GM20431 (cell line): ENCODE results near the gene ERMP1.

Source experiments
- in situ Hi-C: fragments of 300-500 bp; cut with MseI, MboI; formaldehyde crosslinking; loops from one replicate; pipeline ENCODE4 v1.15.0; 2020; ENCODE audit warnings: low sequenced_read_pairs; ENCODE audit not compliant: unreplicated experiment

ERMP1 gene

DNA sequence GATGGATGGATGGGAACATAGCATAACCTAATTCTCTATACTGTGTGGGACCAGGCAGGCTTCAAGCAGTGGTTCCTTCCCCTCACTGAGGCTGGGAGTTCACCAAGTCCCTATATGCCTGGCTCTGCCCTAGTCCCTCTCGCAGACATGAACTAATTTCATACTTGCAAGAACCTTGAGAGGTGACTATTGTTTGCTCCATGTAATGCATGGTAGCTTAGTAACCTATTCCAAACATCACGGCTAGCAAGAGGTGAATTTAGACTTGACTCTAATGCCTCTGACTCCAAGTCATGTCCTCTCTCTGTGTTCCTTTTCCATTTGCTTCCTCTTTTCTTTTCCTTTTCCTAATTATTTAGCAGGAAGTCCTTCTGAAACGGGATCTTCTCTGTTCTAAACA, 25.9 kb upstream of the ERMP1 start:
- in situ Hi-C loops, result no loop called here

DNA sequence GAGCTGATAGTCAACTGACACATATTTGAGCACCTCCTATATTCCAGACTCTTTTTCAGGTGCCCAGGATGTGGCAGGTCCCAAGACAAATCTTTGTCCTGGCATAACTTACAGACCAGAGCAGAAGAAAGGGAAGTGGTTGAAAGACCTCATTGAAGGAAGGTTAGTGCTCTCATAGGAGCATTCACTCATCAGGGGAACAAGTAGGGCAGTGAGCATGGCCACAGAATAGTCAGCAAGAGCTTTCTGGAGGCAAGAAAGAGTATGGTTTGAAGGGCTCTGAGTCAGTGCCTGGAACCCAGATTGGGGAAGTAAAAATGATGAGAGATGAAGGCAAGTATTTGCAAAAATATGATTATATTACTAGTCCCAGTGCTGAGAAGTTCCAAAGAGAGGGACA, 25.0 kb upstream of the ERMP1 start:
- in situ Hi-C loops, result no loop called here

- in situ Hi-C loops, result no loop called here
These were observed 21.3 kb upstream of the ERMP1 start for GRCh38 chr9:5854063-5854790.

DNA sequence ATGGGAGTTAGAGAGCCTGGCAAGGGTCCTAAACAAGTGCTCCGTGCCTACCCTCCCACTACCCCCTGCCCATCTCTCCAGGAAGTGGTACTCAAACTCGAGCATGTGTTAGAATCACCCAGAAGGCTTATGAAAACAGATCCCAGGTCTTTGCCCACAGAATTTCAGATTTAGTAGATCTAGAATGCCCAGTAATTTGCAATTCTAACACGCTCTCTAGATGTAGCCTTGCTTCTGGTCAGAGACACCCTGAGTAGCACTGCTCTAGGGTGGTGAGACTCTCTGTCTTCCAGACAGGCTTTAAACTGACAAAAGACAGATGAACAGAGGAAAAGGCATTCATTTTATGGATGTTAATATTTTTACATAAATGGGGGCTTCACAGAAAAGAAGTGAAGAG, 20.7 kb upstream of the ERMP1 start:
- in situ Hi-C loops, result no loop called here

- in situ Hi-C loops, result no loop called here
These were observed 20.1 kb upstream of the ERMP1 start for GRCh38 chr9:5852987-5853386.

GRCh38 chr9:5851445-5851844, 18.5 kb upstream of the ERMP1 start:
- in situ Hi-C loops, result no loop called here

DNA sequence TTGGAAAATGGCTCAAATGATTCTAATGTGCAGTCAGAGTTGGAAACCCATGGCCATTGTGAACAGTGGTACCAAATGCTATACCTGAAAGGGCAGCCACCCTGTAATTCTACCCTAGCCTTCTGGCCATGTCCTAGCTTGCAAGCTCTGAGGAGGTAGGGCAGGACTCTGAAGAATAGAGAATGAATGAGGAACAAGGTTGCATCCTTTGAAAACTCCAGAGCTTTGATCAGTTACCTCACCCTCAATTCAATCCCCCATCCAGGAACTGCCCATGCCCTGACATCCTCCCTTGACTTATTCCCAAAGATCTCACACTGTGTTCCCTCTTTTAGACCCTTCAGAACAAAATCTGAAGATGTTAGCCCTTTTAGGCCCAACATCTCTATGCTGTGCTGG, 17.8 kb upstream of the ERMP1 start:
- in situ Hi-C loops, result no loop called here

DNA sequence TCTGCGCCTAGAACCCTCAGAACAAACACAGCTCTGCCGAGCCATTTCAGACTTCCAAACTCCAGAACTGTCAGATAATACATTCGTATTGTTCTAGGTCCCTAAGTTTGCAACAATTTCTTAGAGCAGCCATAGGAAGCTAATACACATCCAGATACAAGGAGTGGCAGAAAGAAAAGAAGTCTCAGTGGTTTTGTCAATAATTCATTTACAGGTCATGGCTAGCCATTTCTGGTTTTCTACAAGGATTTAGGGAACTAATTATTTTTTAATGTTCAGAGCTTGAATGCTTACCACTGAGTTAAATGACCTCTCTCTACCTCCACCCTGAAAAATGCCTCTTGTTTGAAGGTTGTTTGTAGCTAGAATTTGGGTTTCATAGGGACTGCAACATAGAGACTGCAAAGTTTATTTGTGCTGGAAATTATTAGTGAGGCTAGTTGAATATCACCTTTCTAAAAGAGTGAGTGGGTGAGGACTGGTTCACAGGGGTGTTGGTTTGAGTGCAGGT, 15.5 kb upstream of the ERMP1 start:
- in situ Hi-C loops, result no loop called here

GRCh38 chr9:5846501-5846921, 13.6 kb upstream of the ERMP1 start:
- in situ Hi-C loops, result no loop called here

- in situ Hi-C loops, result no loop called here
These were observed 13.2 kb upstream of the ERMP1 start for GRCh38 chr9:5846096-5846495.

GRCh38 chr9:5845157-5845531, 12.2 kb upstream of the ERMP1 start:
- in situ Hi-C loops, result no loop called here

- in situ Hi-C loops, result no loop called here
These were observed 11.0 kb upstream of the ERMP1 start for GRCh38 chr9:5843794-5844471.

DNA sequence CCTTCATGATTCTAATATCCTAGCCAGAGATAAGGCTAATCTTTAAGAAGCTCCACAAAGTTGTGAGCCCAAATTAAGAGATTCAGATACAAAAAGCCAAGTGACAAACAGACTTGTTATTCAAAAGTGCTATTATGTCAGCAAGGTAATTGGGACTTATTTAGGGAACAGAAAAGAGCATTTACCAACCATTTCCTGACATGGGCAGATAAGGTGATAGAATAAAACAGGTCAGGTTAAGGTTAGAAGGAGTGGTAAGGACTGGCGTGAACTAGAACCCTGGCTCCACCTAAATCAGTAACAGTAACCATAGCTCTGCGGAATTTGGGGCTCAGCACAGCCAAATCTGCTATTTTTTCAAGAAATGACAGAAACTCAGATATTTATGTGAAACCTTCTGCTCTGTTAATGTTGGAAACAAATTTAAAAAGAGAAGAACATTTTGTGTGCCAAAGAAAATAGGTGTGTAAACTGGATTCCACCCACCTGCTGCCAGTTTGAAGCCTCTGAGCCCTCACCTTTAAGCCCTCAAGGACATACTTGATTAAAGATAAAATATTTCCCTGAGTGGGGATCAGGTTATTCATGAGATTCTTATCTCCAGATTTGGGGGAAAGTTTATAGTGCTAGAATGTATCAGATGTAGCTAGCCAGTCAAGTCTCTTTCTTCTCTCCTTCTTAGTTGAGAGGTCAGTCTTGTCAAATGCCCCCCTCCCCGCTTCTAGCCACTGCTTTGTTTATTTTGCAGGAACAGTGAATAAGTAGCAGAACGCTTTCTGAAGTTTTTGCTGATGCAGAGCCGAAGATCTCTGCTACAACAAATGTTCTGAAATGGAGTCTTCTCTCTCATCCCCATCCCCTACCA, 10.2 kb upstream of the ERMP1 start:
- in situ Hi-C loops, result no loop called here

DNA sequence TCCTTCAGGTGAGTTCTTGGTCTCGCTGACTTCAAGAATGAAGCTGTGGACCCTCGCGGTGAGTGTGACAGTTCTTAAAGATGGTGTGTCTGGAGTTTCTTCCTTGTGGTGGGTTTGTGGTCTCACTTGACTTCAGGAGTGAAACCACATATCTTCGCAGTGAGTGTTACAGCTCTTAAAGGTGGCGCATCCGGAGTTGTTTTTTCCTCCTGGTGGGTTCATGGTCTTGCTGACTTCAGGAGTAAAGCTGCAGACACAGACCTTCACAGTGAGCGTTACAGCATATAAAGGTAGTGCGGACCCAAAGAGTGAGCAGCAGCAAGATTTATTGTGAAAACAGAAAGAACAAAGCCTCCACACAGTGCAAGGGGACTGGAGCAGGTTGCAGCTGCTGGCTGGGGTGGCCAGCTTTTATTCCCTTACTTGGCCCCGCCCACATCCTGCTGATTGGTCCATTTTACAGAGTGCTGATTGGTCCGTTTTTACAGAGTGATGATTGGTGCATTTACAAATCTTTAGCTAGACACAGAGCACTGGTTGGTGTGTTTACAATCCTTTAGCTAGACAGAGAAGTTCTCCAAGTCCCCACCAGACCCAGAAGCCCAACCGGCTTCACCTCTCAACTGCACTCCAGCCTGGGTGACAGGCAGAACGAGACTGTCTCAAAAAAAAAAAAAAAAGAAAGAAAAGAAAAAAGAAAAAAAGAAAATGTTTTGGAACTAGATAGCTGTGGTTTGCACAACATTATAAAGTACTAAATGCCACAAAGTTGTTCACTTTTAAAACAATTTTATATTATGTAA, 9.1 kb upstream of the ERMP1 start:
- in situ Hi-C loops, result no loop called here

DNA sequence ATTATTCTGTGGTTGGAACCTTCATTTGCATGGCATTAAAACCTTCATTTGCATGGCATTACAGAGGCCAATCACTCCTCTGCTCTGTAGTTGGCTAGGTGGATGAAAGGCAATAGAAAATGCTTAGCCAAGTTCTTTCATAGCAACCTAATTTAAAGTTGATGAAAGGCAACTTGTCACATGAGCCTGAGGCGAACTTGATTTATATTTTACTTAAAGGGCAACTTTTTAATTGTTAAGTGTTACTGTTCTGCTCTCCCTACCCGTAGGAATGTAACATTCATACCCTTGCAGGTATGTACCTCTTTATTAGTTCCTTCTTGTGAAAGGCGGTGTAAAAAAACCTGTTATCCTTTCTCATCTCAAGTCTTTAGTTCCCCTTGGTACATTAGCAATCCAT, 7.9 kb upstream of the ERMP1 start:
- in situ Hi-C loops, result no loop called here

GRCh38 chr9:5839572-5839902, 6.6 kb upstream of the ERMP1 start:
- in situ Hi-C loops, result no loop called here

- in situ Hi-C loops, result no loop called here
These were observed 6.1 kb upstream of the ERMP1 start for GRCh38 chr9:5838884-5839571.

DNA sequence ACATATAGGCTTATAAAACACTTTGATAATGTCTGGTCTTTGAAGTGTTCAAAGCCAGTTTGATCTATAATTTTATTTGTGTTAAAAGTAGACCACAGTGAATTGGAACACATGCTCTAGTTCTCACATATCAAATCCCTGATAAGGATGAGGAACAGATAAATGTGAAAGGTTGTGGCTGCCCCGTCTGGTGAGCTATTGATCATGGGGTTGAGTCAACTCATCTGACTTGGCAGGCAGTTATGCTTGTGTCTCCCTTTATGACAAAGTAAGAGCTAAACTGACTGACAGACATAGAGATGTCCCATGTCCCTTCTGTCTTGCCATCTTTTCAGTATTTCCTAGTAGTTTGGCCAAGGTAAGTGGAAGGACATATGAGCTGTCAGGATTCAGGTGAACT, 2.9 kb upstream of the ERMP1 start:
- in situ Hi-C loops, result no loop called here

GRCh38 chr9:5834214-5834613, 1.3 kb upstream of the ERMP1 start:
- in situ Hi-C loops, result no loop called here
